GM18909 (cell line): ENCODE results near the gene ITPR1.

Experiments
- ATAC-seq: cut with Tn5 transposase; IDR thresholded peaks from one replicate; pipeline ENCODE4 v1.9.1; 2021; ENCODE audit warnings: mild to moderate bottlenecking; ENCODE audit not compliant: unreplicated experiment, poor library complexity

Gene ITPR1

GRCh38 chr3:4834403-4834866, 341.3 kb downstream of the ITPR1 start:
- ATAC-seq = peak; percentile 69

GRCh38 chr3:4835616-4836043, 342.5 kb downstream of the ITPR1 start:
- ATAC-seq = no peak

GRCh38 chr3:4836516-4836915, 343.4 kb downstream of the ITPR1 start:
- ATAC-seq = no peak

- no peak for ATAC-seq
These were observed 344.3 kb downstream of the ITPR1 start for GRCh38 chr3:4837374-4837930.

- peak; percentile 76 for ATAC-seq
These were observed 345.5 kb downstream of the ITPR1 start for GRCh38 chr3:4838621-4839022.

- ATAC-seq = no peak
These were observed 346.1 kb downstream of the ITPR1 start for GRCh38 chr3:4839278-4839677.

- no peak for ATAC-seq
These were observed 348.1 kb downstream of the ITPR1 start for GRCh38 chr3:4841225-4841624.

GRCh38 chr3:4841776-4842440, 348.8 kb downstream of the ITPR1 start:
- ATAC-seq = no peak

- ATAC-seq = no peak
These were observed 350.5 kb downstream of the ITPR1 start for GRCh38 chr3:4843619-4844018.

- peak; percentile 84 for ATAC-seq
These were observed 352.7 kb downstream of the ITPR1 start for GRCh38 chr3:4845882-4846281.

- ATAC-seq = no peak
These were observed 353.4 kb downstream of the ITPR1 start for GRCh38 chr3:4846543-4846942.

- ATAC-seq = no peak
These were observed 355.2 kb downstream of the ITPR1 start for GRCh38 chr3:4848176-4848825.

- no peak for ATAC-seq
These were observed 356.0 kb downstream of the ITPR1 start for GRCh38 chr3:4849136-4849535.

GRCh38 chr3:4849739-4850138, 356.6 kb downstream of the ITPR1 start:
- no peak for ATAC-seq

GRCh38 chr3:4850211-4850927, 357.2 kb downstream of the ITPR1 start:
- peak; percentile 55 for ATAC-seq

- peak; percentile 55 for ATAC-seq
These were observed 357.7 kb downstream of the ITPR1 start for GRCh38 chr3:4850928-4851265.

GRCh38 chr3:4852780-4853748, 359.9 kb downstream of the ITPR1 start:
- ATAC-seq = no peak

GRCh38 chr3:4853749-4854140, 360.6 kb downstream of the ITPR1 start:
- no peak for ATAC-seq

- no peak for ATAC-seq
These were observed 362.5 kb downstream of the ITPR1 start for GRCh38 chr3:4855676-4856075.

- ATAC-seq = no peak
These were observed 363.0 kb downstream of the ITPR1 start for GRCh38 chr3:4856136-4856535.
